ENCODE results near the gene ASXL1.

The ASXL1 gene

DNA sequence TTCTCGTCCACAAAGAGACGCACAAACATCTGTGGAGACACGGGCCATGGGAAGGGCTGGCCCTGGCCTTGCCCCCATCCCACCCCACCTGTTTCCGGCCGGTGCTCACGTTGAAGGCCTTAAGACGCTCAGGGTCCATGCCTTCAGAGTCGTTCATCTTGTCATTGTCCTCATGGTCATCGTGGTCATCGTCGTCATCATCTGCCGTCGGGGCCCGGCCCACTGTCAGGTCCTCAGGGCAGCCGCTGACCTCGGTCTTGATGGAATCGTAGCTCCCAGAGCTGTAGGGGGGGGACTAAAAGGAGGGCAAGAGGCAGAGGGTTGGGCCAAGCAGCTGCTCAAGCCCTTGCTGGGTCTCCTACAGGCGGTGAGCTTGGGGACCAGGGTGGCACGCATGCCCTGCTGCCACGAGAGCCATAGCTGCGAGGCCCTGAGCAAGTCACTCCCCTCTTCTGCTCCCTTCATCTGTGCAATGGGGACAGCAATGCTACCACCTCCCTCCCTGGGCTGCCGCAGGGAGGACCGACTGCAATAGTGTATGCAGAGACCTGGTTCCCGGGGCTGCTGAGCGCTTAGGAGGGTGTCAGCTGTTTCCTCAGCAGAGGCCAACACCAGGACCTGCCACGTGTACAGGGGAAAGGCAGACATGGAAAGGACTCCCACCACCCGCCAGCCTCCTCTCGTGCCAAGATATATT, 95.5 kb downstream of the ASXL1 start:
- DNase-seq (ENCODE audit: low read depth in 2 of 2), result no peak

DNA sequence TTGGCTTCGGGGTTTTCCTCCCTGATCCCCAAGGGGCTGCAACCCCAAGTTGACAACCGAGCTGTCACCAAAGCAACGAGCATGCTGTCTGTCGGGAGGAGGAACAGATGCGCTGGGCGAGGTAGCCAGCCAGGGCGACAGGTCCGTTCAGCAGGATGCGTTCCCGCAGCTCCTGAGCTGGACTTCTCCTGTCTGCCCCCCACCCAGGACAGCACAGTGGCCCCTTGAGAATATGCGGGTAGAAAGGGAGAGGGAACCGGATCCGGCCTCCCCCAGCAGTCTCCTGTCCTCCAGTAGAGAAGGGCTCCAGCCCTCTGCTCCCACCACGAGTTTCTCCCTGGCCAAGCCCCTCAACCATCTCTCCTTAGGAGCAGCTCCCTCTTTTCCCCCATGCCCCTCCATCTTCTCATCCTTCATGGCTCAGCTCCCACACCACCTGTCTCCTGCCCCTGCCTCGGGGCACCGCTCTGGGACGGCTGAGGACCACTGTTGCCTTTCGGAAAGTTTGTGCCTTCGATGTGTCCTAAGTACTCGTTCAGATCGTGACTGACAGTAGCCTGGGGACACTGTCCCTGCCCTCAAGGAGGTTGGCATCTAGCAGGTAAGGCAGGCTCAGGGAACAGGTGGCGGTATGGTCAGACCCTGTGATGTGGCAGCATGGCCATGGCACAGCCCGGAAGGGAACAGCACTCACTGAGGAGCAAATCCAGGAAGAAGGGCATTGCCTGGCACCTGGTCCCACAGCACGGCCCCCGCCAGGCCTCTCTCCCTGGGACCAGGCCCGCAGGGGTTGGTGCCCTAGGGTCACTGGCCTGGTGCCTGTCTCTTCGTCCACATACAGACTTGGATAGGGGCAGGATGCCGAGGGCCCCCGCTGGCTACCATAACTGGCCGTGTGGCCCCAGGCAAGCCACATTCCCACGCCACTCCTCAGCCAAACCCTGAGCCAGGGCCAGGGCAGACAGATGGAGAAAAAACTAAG, 96.3 kb downstream of the ASXL1 start:
- DNase-seq (ENCODE audit: low read depth in 2 of 2), result no peak

DNA sequence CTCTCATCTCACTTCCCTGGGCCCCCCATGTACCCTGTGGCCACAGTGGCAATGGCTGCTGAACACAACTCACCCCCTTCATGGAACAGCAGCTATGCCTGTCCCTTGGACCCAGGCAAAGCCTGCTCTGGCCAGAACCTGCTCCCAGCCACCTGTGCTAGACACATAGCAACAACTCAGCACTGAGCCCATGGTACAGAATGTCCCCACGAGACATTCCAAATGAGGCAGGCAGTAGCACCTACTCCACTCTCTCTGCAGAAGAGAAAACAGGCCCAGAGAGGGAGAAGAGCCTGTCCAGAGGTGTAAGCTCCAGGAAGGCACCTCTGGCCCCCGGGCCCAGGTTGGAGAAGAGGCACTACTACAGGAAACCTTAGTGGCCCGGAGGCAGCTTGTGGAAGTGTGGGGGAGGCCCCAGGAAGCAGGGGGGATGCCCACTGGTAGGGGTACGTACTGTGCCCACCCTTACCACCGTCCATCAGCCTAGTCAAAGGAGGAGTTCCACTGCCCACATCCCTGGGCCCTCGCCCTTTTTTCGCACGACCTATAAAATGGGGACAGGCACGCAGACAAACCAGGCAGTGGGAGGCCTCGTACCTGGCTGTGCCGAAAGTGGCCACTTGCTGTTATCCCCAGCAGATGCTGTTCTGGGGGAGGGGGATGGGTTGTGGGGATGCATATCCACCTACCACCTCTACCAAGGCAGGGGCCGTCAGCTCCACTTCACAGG, 97.2 kb downstream of the ASXL1 start:
- DNase-seq (ENCODE audit: low read depth in 2 of 2), result no peak

DNA sequence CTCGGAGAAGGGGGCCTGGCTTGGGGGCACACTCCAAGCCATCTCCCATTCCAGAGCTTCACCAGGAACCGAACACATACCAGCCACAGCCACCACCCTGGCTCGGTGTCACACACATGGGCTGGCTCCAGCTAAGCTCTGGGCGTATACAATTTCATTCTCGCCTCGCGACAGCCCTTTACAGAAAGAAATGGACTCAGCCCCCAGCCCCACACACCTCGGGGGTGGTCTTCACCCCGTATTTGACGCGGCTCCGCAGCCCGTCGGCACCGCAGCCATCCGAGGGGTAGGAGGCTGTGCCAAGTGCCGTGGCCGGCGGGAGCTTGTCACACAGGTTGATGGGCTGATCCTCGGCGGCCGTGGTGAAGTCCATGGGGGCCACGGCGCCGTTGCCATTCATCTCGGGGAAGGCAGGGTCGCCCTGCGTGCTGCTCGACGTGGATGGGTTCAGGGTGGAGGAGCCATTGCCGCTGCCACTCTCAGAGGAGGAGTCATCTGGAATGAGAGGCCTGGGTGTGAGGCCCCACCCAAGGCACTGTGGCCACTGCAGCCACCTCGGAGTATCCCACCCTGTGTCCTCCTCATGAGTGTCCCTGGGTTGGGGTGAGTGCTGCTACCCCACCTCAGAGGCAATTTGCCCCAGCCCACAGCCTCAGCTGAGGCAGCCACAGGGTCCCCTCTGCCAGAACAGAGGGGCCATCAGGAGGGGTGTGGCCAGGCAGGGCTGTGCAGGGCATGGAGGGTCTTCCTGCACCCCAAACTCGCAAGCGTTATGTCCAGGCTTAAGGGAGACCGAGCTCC, 98.0 kb downstream of the ASXL1 start:
- DNase-seq (ENCODE audit: low read depth in 2 of 2), result no peak

DNA sequence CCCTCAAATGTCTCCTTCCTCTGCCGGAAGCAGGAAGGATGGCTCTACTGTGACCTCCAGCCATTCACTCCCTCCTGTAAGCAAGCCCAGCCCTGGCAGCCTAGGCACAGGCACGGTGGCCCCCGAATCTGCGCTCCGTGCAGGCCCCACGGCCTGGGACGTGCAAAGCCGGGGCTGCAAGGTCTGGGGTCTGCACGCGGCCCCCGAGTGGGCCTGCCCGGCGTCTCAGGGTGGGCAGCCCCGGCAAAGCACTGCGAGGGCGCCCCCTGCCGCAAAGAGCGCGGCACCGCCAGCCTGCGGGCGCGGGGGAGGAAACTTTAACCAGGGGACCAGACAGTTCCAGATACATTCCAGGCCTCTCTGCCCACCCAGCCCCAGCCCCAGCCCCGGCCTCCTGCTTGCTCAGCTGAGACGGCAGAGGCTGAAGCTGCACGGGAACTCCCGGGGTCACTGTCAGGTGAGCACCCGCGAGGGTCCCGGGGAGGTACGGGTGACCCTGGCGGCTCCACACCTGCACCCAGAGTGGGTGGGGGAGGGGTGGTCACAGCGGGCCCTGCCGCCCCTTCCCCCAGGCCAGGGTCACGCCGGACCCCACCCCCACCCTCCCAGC, 98.8 kb downstream of the ASXL1 start:
- DNase-seq (ENCODE audit: low read depth in 2 of 2), result no peak

DNA sequence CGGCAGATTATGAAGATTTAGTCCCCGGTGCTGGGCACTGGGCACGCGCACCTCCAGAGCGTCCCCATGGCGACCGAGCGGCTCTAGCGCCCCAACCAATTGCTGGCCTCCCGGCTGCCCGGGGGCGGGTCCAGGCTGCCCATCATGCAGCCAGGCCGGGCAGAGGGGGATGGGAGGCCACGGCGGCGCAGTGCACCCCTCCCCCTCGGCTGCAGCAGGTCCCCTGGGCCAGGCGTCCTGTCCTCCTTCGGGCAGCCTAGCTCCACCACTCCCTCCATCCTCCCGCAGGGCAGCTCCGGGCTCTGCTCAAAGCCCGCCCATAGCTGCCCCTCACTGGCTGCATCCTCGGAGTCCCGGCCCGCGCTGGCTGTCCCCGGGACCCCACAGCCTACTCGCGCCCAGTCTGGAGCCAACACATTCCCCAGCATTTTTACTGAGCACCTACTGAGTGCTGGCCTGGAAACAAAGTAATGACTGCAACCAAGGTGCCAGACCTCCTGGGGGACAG, 99.4 kb downstream of the ASXL1 start:
- DNase-seq (ENCODE audit: low read depth in 2 of 2), result no peak

DNA sequence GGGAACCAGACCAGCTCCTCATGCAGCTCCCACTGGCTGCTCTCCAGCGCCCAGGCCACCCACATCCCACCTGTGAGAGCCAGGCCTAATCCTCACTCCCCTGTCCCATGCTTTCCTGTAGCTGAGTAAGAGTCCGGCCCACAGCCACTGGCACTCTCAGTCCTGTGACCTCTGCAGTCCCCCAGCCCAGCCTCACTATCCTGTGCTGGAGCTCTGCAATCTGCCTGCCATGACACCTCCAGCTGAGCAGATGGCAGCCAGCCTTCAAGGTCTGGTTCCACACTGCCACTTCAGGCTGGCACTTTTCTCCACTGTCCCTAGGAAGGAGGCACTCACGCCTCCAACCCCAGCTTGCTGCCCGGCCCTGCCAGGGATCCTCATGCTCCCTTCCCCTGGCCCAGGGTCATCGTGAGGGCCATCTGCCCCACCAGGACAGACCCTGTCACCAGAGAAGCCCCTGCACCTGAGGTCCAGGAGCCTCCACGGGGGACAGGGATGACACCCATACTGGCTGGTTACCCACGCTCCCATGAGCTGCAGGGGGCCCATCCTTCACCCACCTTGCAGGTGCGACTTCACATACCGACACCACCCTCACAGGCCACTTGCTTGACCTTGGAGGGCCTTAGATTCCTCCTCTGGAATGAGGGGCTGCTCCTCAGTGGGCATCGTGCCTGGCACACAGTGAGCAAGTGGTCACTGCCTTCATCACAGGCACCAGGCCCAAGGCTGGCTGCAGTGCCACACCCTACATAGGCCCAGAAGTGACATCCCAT, 100.1 kb downstream of the ASXL1 start:
- no peak for DNase-seq (ENCODE audit: low read depth in 2 of 2)

DNA sequence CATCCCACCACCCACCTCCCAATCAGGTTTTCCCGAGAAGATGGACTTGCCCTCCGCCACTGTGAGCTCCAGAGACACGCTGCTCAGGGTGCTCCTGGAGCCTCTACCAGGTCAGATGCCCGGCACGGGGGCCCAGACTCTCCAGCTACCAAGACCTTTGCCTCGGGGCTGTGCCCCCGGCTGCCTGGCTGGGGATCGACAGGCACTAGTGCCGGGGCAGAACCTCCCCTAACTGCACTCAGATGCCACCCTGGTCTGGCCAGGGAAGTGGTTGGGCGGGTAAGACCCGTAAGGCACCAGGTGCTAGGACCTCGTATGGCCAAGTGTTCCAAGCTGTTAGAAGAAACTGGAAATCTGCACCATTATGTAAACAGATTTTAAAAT, 100.7 kb downstream of the ASXL1 start:
- DNase-seq (ENCODE audit: low read depth in 2 of 2), result no peak

DNA sequence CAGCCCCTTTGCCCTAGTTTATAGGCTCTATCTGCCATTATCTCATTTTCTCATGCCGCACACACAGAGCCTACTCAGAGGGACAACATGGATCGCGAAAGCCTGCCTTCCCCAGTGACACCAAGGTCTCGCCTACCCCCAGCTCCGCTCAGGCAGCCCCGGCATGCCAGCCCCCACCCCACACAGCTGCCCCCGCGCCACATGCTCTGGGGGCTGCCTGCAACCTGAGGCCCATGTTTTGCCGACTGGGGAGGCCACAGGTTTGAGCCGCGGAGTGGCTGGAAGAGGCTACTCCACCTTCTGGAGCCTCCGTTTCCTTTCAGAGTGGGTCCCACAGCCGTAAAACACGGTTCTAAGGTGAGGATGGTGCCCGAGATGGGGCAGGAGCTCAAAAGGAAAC, 102.1 kb downstream of the ASXL1 start:
- no peak for DNase-seq (ENCODE audit: low read depth in 2 of 2)

DNA sequence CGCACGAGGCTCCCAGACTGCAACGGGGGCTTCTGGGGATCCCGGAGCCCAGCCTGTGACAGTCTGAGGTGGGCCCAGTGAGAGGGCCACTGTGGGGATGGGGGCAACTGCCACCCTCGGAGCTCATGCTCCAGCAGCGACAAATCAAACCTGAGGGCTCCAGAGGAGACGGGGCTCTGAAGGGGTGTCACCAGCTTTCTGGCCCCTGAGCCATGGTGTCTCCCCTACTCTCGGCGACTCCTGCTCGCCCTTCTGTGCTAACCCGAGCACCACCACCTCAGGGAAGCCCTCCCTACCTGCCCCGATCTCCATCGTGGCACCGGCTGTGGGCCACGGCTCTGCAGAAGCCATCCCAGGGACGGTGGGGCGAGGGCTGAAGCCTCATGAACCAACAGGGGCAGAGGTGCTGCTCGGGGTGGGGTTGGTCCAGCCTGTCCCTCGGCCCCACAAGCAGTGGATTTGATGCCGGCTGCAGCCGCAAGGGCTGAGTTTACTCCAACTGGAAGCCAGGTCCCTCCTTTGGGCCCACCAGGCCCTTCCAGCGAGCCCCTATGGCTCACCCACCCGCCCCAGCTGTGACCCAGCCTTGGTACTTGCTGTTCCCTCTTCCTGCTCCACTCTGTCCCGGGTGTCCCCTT, 102.7 kb downstream of the ASXL1 start:
- no peak for DNase-seq (ENCODE audit: low read depth in 2 of 2)

DNA sequence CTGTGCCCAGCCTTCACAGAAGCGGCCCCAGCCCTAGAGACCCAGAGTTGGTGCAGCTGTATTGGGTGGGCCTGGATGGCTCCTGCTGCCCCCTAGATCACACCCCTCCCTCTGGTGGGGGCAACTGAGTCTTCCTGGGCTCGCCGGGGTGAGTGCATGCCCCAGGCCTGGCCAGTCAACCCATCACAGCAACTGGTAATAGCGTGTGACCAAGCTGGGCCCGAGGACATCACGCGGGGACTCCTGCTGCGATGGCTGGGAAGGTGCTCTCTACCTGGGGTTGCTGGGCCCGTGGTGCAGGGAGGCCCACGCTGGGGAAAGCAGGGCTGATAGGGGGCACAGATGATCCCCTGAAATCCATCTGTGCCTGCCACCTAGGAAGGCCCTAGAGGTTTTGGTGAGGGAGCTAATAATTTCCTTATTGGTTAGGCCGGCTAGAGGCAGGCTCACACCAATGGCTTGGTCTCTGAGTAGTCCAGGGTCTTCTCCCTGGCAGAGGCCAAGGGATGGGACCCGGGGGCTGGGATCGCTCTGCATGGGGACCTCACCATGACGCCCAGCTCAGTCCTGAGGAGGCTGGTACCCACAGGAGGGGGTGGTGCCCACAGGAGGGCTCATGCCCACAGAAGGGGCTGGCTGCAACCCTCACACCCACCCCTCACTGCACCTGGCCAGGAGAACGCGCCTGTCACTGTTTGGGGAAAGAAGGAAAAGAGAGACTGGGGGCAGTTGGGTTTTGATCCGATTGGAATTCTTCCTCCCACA, 103.9 kb downstream of the ASXL1 start:
- DNase-seq (ENCODE audit: low read depth in 2 of 2), result no peak

DNA sequence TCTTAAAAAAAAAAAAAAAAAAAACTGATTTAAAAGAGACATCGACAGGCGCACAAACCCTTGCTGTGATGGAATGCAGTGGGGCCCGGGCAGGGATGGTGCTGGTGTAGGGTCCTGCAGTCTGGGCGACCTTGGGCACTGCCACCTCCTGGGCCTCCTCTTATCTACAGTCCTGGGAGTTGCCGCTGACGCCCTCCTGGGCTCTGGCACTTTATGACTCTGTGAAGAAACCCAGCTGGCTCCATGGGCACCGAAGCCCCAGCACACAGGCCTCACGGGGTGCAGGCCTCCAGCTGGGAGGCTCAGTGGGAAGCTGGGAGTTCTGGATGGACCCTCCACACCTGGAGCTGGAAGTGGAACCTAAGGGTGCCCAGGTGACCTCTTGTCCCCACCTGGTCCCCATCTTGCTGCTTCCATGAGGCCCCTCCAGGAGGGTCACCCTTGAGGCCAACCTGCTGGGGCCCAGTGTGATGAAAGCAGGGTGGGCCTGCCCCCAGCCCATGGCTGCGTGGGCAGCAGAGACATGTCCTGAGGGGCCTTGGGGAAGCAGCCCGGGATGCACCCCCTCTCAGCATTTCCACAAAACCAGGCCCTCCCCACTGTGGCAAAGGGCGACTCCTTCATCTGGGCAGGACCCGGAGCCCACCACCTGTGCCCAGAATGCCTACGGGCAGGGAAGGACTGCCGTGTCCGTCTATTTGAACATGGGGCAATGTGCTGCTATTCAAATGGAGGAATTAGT, 104.9 kb downstream of the ASXL1 start:
- DNase-seq (ENCODE audit: low read depth in 2 of 2), result no peak

DNA sequence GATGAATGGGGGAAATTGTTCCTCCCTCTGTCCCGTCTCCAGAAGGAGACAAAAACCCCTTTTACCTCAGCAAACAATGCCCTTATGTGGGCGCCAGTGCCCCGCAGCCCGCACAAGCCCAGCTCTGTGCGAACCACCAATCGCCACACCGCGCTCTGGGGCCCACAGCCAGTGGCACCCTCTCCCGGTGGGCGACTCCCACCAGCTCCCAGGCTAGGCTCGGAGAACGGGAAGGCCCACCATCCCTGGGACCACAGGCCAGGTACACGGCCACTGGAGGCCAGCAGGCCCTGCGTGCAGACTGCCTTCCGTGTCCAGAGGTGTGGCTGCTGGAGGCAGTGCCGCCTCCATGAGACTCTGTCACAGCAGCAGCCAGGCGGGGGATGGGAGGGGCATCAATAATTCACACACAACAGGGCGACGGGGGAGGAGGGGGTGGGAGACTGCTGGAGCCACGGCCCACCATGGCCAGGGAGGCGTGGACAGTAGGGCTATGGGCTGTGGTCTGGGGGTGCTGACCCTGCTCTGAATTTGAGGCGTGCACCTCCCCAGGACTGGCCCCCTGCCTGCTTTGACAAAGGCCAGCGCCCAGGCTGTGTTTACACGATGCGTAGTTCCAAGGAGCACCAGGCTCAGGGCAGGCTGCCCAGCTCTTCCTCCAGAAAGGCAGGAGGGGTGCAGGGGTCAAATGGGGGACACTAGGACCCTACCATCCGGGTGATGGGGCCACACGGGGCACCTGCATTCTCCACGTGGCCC, 105.7 kb downstream of the ASXL1 start:
- no peak for DNase-seq (ENCODE audit: low read depth in 2 of 2)

DNA sequence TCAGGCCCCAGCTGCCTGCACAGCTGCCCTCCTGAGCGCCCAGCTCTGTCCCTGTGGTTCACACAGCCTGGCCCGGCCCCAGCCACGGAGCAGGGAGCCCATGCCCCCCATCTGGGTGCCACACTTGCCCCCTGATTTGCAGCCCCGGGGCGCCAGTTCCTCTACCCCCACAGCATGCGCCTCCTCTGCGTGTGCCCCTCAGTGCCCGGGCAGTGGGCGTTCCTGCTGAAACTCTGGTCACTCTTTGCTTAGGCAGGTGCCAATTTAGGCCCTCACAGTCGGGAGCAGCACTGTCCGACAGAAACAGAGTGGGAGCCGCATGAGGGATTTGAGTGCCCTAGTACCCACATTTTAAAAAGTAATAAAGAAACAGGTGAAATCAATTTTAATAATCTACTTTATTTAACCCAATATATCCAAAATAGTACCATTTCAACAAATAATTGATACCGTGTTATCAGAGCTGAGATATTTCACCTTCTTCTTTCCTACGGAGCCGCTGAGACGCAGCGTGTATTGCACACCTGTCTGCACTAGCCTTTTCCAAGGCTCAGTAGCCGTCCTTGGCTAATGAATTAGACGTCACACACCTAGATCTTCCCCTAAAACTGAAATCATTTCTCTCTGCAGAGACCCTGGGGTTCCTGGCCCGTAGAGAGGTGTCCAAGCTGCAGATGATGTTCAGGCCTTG, 106.4 kb downstream of the ASXL1 start:
- DNase-seq (ENCODE audit: low read depth in 2 of 2), result no peak

DNA sequence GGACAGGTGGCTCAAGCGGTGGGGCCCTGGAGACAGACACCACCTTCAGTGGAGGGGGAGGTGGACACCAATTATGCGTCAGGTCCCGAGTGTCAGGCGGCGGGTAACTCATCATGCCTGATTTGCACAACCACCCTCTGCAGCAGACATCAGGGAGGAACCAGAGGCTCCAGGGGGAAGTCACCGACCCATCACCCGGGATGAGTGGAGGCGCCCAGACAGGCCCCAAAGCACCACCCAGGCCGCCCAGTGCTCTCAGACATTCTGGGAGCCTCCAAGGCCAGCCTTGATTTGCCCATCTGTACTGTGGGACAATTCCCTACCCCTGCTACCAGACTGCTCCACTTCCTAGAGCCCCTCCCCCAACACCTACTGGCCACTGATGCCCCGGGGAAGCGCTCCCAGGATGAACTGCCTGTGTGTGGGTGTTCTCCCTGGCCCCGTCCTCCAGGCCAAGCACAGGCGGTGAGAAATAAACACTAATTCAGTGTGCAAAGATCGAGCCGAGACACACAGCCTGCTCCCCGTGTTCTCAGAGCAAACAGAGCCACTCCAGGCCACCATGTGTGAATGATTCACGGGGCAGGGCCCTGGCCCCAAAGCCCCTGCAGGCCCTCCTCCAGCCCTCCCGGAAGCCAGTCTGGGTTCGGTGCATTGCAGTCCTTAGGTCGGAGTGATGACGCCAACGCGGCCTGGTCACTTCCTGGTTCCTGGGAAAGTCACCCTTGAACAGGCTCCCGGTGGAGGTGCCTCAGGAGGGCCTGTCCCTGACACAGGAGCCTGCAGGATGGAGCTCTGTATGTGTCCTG, 107.2 kb downstream of the ASXL1 start:
- no peak for DNase-seq (ENCODE audit: low read depth in 2 of 2)

Measured in stimulated activated CD4-positive, alpha-beta T cell treated with anti-CD3 and anti-CD28 coated beads, Interleukin-1b, Interleukin-23, amount 100 ng/mL, for 1 hour (primary cell).